A549 (cell line): ENCODE measurements around the gene QSER1. TPM values are rescaled to one million over a fixed set of nuclear protein-coding genes. Genes with fewer than 3 reads are reported as not detected.
A peak's percentile ranks its signal among the peaks of the same experiment; 100 is the strongest.

Experiments
- ATAC-seq, 2 experiments: fragments of 200-7000 bp in 1 of 2; fragments of >200 bp in 1 of 2; cut with Nextera tagmentation in 1 of 2; cut with Tn5 transposase in 1 of 2; 3 replicates each; pipeline versions ENCODE4 v1.8.0 to v1.9.1; 2018 to 2020; ENCODE audit warnings: mild to moderate bottlenecking in 1 of 2, moderate library complexity in 1 of 2
- CTCF ChIA-PET: fragments of 300-600 bp; sonication (Branson Sonifier 250); formaldehyde crosslinking; extraction: SDS; loops from one replicate; lab custom pipeline; 2021; ENCODE audit warnings: antibody characterized with exemption, inconsistent platforms; lab: Yijun Ruan, JAX
- POLR2A ChIA-PET: fragments of 350-600 bp; formaldehyde crosslinking; extraction: SDS; loops from one replicate; lab custom pipeline; 2021; ENCODE audit warnings: antibody characterized with exemption, inconsistent platforms; lab: Yijun Ruan, JAX
- DNase-seq, 2 experiments: peaks; one replicate each; pipeline versions ENCODE4 v3.0.0 to v3.0.0-alpha.2; 2011 to 2016; ENCODE audit warnings: low read depth in 1 of 2, low spot score in 1 of 2
- FAIRE-seq: peaks from 2 replicates; lab custom pipeline; 2011; peaks lifted over from hg19 to GRCh38; lab: Jason Lieb, UNC
- H3K27ac ChIP-seq, 2 experiments: fragments of >200 bp; sonication (Bioruptor Twin); formaldehyde crosslinking; 3 replicates each; pipeline ENCODE4 v1.5.1; 2016 to 2017
- H3K4me1 ChIP-seq: fragments of >200 bp; sonication (Bioruptor Twin); formaldehyde crosslinking; 3 replicates; pipeline ENCODE4 v1.6.1; 2016
- H3K4me2 ChIP-seq: fragments of >200 bp; sonication (Bioruptor Twin); formaldehyde crosslinking; 3 replicates; pipeline ENCODE4 v1.6.1; 2016
- H3K4me3 ChIP-seq: fragments of >200 bp; sonication (Bioruptor Twin); formaldehyde crosslinking; 3 replicates; pipeline ENCODE4 v1.5.1; 2016
- H3K9me3 ChIP-seq: fragments of >200 bp; sonication (Bioruptor Twin); formaldehyde crosslinking; 3 replicates; pipeline ENCODE4 v1.6.1; 2016
- EHMT2 ChIP-seq: fragments of 200-600 bp; sonication (generic); IDR thresholded peaks from 2 replicates; pipeline ENCODE4 v1.6.1; 2016; ENCODE audit warnings: antibody characterized with exemption, low read depth, mild to moderate bottlenecking, moderate library complexity
- HEYL ChIP-seq: fragments of 250-450 bp; sonication (Bioruptor Pico); IDR thresholded peaks from 2 replicates; pipeline ENCODE4 v1.8.0; 2021; ENCODE audit warnings: mild to moderate bottlenecking, moderate library complexity
- HOXA7 ChIP-seq: fragments of 250-450 bp; sonication (Bioruptor Pico); IDR thresholded peaks from 2 replicates; pipeline ENCODE4 v1.5.0; 2020; ENCODE audit warnings: mild to moderate bottlenecking, moderate library complexity
- HOXB5 ChIP-seq: fragments of 250-450 bp; sonication (Bioruptor Pico); IDR thresholded peaks from 2 replicates; pipeline ENCODE4 v1.5.0; 2020; ENCODE audit warnings: mild to moderate bottlenecking, moderate library complexity
- JUN ChIP-seq, 2 experiments: fragments of >200 bp; sonication (Bioruptor Twin); formaldehyde crosslinking; IDR thresholded peaks; 2 replicates in 1 of 2; 3 replicates in 1 of 2; pipeline ENCODE4 v1.6.1; 2016 to 2017
- KDM5A ChIP-seq: fragments of 200-600 bp; sonication (generic); IDR thresholded peaks from 2 replicates; pipeline ENCODE4 v1.6.1; 2016; ENCODE audit warnings: antibody characterized with exemption, mild to moderate bottlenecking
- MYC ChIP-seq: IDR thresholded peaks from 2 replicates; pipeline ENCODE4 v1.6.1; 2012; ENCODE audit warnings: mild to moderate bottlenecking, inconsistent platforms, low read length, improper control_type of control experiment, borderline replicate concordance
- NFE2L2 ChIP-seq: fragments of 150-350 bp; conservative IDR thresholded peaks from 2 replicates; pipeline ENCODE4 v1.6.1; 2014; ENCODE audit warnings: low read length
- RARB ChIP-seq: fragments of 250-450 bp; sonication (Bioruptor Pico); IDR thresholded peaks from 2 replicates; pipeline ENCODE4 v1.8.0; 2021; ENCODE audit warnings: mild to moderate bottlenecking, moderate library complexity
- RCOR1 ChIP-seq: fragments of 150-350 bp; IDR thresholded peaks from 2 replicates; pipeline ENCODE4 v1.6.1; 2014; ENCODE audit warnings: antibody characterized with exemption, low read length, low read depth
- RFX5 ChIP-seq: fragments of 450-650 bp; IDR thresholded peaks from 2 replicates; pipeline ENCODE4 v1.7.1; 2014; ENCODE audit warnings: antibody characterized with exemption, mild to moderate bottlenecking, moderate library complexity
- SREBF2 ChIP-seq: fragments of 450-650 bp; IDR thresholded peaks from 2 replicates; pipeline ENCODE4 v1.6.1; 2014; ENCODE audit warnings: mild to moderate bottlenecking, moderate library complexity
- TFCP2L1 ChIP-seq: fragments of 250-450 bp; sonication (Bioruptor Pico); IDR thresholded peaks from 2 replicates; pipeline ENCODE4 v1.5.0; 2021; ENCODE audit warnings: mild to moderate bottlenecking
- TP53 ChIP-seq: fragments of 250-450 bp; sonication (Bioruptor Pico); IDR thresholded peaks from 2 replicates; pipeline ENCODE4 v1.5.0; 2021; ENCODE audit warnings: mild to moderate bottlenecking, moderate library complexity
- ZC3H11A ChIP-seq: fragments of 450-650 bp; IDR thresholded peaks from 2 replicates; pipeline ENCODE4 v1.6.1; 2014; ENCODE audit warnings: antibody characterized with exemption, mild to moderate bottlenecking
- ZFP36 ChIP-seq: fragments of 450-650 bp; IDR thresholded peaks from 2 replicates; pipeline ENCODE4 v1.6.1; 2014; ENCODE audit warnings: borderline replicate concordance; ENCODE audit not compliant: partially characterized antibody
- ZSCAN20 ChIP-seq: fragments of 250-450 bp; sonication (Bioruptor Pico); IDR thresholded peaks from 2 replicates; pipeline ENCODE4 v1.8.0; 2022; ENCODE audit warnings: mild to moderate bottlenecking, moderate library complexity
- WGBS: methylation state at CpG from one replicate; pipeline ENCODE4 v1.1.6; 2017; ENCODE audit errors: missing lambda C conversion rate; 5-methylcytosine and 5-hydroxymethylcytosine counted together
- polyA plus RNA-seq, 4 experiments: library from polyadenylated mRNA; depleted of rRNA in 3 of 4; stranded (reverse); fragments of >200 nt; fragmentation: RNase III in 1 of 4; extraction: RNeasy Plus Mini Kit Qiagen cat#74134 plus additional on column Dnase treatment in 1 of 4; gene quantifications; 2 replicates in 3 of 4; 3 replicates in 1 of 4; pipeline ENCODE4 v1.2.3, GENCODE V29; 2011 to 2017
- TF ChIP-seq, protein P1 (sequence below): IDR thresholded peaks from 2 replicates; pipeline ENCODE4 v1.6.1; 2012; ENCODE audit warnings: low read depth, borderline replicate concordance
- TF ChIP-seq, protein P2 (sequence below): fragments of 200-600 bp; sonication (generic); IDR thresholded peaks from 2 replicates; pipeline ENCODE4 v1.6.1; 2016; ENCODE audit warnings: antibody characterized with exemption, mild to moderate bottlenecking, moderate library complexity
- TF ChIP-seq, protein P3 (sequence below): fragments of 250-450 bp; sonication (Bioruptor Pico); IDR thresholded peaks from 2 replicates; pipeline ENCODE4 v1.5.0; 2020; ENCODE audit warnings: low read depth, mild to moderate bottlenecking, moderate library complexity
- TF ChIP-seq, protein P4 (sequence below): IDR thresholded peaks from 2 replicates; pipeline ENCODE4 v1.6.1; 2012
- TF ChIP-seq, protein P5 (sequence below): fragments of >200 bp; sonication (Bioruptor Twin); formaldehyde crosslinking; IDR thresholded peaks from 3 replicates; pipeline ENCODE4 v1.6.1; 2016

Gene QSER1
- polyA plus RNA-seq, 2 of the 4 experiments (the other 2 are of a cell fraction) = 13.2 to 27.2 TPM

DNA sequence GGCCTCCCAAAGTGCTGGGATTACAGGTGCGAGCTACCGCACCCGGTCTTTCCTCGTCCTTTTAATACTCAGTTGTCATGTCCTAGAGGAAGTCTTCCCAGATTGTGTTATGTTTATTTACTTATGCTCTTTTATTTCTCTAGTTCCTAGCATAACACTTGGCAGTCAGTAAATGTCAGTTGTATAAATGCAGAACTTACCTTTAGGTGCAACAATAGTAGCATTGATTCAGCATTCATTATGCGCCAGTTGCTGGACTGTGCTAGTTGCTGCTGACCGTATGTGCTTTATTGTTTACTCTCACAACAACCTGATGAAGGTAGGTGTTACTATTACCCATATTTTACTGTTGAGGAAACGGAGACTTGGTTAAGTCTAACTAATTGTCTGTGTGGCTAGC, 20.8 kb downstream of the QSER1 start:
- Histone ChIP-seq H3K4me2 (no peak overlapping the region), H3K27ac (no peak overlapping the region), H3K9me3 (no peaks in the 10 kb centered on the region), H3K4me1 (peaks cover 10% of the 10 kb centered on the region), H3K4me3 (no peak overlapping the region)
- TF ChIP-seq TFCP2L1 (CRISPR knock-in tag) (no peak), TP53 (CRISPR knock-in tag) (no peak), ZC3H11A (no peak), RARB (CRISPR knock-in tag) (no peak), KDM5A (no peak), EHMT2 (no peak), RCOR1 (no peak), HEYL (CRISPR knock-in tag) (no peak), ZSCAN20 (CRISPR knock-in tag) (no peak), SREBF2 (no peak), NFE2L2 (no peak), HOXB5 (CRISPR knock-in tag) (no peak), HOXA7 (CRISPR knock-in tag) (no peak)
- TF ChIP-seq, protein P1, sequence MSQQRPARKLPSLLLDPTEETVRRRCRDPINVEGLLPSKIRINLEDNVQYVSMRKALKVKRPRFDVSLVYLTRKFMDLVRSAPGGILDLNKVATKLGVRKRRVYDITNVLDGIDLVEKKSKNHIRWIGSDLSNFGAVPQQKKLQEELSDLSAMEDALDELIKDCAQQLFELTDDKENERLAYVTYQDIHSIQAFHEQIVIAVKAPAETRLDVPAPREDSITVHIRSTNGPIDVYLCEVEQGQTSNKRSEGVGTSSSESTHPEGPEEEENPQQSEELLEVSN = no peak
- TF ChIP-seq, protein P2, sequence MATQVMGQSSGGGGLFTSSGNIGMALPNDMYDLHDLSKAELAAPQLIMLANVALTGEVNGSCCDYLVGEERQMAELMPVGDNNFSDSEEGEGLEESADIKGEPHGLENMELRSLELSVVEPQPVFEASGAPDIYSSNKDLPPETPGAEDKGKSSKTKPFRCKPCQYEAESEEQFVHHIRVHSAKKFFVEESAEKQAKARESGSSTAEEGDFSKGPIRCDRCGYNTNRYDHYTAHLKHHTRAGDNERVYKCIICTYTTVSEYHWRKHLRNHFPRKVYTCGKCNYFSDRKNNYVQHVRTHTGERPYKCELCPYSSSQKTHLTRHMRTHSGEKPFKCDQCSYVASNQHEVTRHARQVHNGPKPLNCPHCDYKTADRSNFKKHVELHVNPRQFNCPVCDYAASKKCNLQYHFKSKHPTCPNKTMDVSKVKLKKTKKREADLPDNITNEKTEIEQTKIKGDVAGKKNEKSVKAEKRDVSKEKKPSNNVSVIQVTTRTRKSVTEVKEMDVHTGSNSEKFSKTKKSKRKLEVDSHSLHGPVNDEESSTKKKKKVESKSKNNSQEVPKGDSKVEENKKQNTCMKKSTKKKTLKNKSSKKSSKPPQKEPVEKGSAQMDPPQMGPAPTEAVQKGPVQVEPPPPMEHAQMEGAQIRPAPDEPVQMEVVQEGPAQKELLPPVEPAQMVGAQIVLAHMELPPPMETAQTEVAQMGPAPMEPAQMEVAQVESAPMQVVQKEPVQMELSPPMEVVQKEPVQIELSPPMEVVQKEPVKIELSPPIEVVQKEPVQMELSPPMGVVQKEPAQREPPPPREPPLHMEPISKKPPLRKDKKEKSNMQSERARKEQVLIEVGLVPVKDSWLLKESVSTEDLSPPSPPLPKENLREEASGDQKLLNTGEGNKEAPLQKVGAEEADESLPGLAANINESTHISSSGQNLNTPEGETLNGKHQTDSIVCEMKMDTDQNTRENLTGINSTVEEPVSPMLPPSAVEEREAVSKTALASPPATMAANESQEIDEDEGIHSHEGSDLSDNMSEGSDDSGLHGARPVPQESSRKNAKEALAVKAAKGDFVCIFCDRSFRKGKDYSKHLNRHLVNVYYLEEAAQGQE = no peak
- TF ChIP-seq, protein P3, sequence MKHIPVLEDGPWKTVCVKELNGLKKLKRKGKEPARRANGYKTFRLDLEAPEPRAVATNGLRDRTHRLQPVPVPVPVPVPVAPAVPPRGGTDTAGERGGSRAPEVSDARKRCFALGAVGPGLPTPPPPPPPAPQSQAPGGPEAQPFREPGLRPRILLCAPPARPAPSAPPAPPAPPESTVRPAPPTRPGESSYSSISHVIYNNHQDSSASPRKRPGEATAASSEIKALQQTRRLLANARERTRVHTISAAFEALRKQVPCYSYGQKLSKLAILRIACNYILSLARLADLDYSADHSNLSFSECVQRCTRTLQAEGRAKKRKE (CRISPR knock-in tag) = no peak
- TF ChIP-seq, protein P4, sequence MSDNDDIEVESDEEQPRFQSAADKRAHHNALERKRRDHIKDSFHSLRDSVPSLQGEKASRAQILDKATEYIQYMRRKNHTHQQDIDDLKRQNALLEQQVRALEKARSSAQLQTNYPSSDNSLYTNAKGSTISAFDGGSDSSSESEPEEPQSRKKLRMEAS = no peak
- ATAC-seq (no peak), FAIRE-seq (peak; percentile 39), DNase-seq (no peak)
- CTCF ChIA-PET = interaction anchor here (1.3 to 1.4 kb wide), 2 partner anchors 20 to 46 kb away, joined by 3 to 5 read pairs; partner anchors contain the start of gene QSER1
- POLR2A ChIA-PET = interaction anchor here (1.6 kb wide), 1 partner anchor 21 kb away, joined by 4 read pairs; the partner anchor contains the start of gene QSER1
- 90% methylated on average over 7 of the region's 7 CpGs for WGBS

GRCh38 chr11:32916361-32916760, 23.8 kb downstream of the QSER1 start:
- no peak for ATAC-seq
- Histone ChIP-seq H3K9me3 (no peaks in the 10 kb centered on the region), H3K4me1 (peaks cover 14% of the 10 kb centered on the region), H3K27ac (no peak overlapping the region), H3K4me3 (no peak overlapping the region), H3K4me2 (no peak overlapping the region)
- no peak for DNase-seq
- ChIA-PET CTCF (no interaction called here), POLR2A (no interaction called here)
- no peak for TF ChIP-seq JUN (IDR thresholded peaks at IDR 0.05)
- TF ChIP-seq ZFP36 = no peak
- TF ChIP-seq RFX5 = no peak
- TF ChIP-seq MYC = no peak
- no peak for TF ChIP-seq RARB (CRISPR knock-in tag)
- TF ChIP-seq, protein P5, sequence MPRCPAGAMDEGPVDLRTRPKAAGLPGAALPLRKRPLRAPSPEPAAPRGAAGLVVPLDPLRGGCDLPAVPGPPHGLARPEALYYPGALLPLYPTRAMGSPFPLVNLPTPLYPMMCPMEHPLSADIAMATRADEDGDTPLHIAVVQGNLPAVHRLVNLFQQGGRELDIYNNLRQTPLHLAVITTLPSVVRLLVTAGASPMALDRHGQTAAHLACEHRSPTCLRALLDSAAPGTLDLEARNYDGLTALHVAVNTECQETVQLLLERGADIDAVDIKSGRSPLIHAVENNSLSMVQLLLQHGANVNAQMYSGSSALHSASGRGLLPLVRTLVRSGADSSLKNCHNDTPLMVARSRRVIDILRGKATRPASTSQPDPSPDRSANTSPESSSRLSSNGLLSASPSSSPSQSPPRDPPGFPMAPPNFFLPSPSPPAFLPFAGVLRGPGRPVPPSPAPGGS = no peak
- 94% methylated on average over 1 of the region's 1 CpG for WGBS
- no peak for FAIRE-seq
